AG10803 (cell line): Measurements from ENCODE around the gene DSE.

Source experiments
- DNase-seq: peaks from one replicate; pipeline ENCODE4 v3.0.0; 2010; ENCODE audit warnings: low read depth
- H3K4me3 ChIP-seq: 2 replicates; pipeline ENCODE4 v1.5.1; 2011; ENCODE audit warnings: mild to moderate bottlenecking, low read length, control low read depth
- TF ChIP-seq, protein P1 (sequence below): conservative IDR thresholded peaks from 2 replicates; pipeline ENCODE4 v1.5.1; 2011; ENCODE audit warnings: mild to moderate bottlenecking, low read length, control low read depth, inconsistent platforms

Gene DSE

DNA sequence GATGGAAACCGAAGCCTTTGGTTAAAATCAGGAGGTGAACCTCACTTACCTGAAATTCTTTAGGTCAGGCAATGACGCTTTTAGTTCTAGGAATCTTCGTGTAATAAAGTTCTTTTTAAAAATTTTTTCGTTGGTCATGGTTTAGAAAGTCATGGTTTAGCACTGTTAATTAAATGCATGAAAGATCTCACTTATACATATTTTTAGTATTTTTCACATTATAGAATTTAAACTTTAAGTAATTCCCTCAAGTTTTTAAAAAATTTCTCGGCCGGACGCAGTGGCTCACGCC, 1.1 kb downstream of the DSE start:
- peak overlapping the region; percentile 89 for H3K4me3 ChIP-seq
- no peak for DNase-seq
- TF ChIP-seq, protein P1, sequence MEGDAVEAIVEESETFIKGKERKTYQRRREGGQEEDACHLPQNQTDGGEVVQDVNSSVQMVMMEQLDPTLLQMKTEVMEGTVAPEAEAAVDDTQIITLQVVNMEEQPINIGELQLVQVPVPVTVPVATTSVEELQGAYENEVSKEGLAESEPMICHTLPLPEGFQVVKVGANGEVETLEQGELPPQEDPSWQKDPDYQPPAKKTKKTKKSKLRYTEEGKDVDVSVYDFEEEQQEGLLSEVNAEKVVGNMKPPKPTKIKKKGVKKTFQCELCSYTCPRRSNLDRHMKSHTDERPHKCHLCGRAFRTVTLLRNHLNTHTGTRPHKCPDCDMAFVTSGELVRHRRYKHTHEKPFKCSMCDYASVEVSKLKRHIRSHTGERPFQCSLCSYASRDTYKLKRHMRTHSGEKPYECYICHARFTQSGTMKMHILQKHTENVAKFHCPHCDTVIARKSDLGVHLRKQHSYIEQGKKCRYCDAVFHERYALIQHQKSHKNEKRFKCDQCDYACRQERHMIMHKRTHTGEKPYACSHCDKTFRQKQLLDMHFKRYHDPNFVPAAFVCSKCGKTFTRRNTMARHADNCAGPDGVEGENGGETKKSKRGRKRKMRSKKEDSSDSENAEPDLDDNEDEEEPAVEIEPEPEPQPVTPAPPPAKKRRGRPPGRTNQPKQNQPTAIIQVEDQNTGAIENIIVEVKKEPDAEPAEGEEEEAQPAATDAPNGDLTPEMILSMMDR, result no peak

DNA sequence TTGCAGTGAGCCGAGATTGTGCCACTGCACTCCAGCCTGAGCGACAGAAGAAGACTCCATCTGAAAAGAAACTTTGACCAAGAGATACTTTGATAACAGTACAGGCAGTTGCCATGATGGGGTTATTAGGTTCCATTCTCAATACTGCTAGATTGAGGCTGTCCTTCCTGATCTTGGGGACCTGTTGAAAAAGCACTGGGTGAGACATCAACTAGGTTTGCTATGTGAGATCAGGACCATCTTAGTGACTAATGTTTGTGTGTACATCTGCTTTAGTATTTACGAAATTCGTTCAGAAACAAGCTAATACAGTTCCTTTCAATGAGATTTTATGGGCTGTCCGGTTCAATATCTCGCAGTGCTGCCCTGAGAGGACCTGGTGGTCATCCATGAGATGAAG, 2.6 kb downstream of the DSE start:
- no peak for DNase-seq
- H3K4me3 ChIP-seq, result no peak overlapping the region
- TF ChIP-seq, protein P1, result no peak

DNA sequence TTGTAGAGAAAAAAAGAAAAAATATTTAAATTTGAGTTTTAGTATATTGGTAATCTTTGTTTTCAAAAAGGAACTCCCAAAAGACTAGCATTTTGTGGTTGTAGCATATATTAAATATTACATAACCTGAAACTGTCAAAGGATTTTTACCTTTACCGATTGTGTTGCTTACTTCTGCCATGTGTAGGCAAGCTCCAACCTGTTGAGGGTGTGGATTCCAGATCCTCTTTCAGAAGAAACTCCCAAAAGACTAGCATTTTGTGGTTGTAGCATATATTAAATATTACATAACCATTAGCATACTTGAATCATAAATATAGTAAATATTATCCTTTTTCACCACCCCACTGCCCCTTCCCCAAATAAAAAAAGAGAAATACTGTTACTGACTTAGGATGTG, 3.2 kb downstream of the DSE start:
- no peak for DNase-seq
- no peak overlapping the region for H3K4me3 ChIP-seq
- TF ChIP-seq, protein P1, result no peak

DNA sequence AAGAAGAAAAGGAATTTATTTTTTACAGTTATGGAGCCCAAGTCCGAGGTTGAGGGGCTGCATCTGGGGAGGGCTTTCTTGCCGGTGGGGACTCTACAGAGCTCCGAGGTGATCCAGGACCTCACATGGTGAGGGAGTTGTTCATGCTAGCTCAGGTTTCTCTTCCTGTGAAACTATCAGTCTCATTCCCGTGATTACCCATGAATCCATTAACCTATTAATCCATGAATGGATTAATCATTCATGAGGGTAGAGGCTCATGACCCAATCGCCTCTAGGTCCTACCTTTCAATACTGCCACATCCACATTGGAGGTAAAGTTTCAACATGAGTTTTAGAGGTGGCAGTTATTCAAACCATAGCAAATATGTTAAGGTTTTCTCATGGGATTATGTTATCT, 3.8 kb downstream of the DSE start:
- TF ChIP-seq, protein P1, result no peak
- no peak for DNase-seq
- no peak overlapping the region for H3K4me3 ChIP-seq

DNA sequence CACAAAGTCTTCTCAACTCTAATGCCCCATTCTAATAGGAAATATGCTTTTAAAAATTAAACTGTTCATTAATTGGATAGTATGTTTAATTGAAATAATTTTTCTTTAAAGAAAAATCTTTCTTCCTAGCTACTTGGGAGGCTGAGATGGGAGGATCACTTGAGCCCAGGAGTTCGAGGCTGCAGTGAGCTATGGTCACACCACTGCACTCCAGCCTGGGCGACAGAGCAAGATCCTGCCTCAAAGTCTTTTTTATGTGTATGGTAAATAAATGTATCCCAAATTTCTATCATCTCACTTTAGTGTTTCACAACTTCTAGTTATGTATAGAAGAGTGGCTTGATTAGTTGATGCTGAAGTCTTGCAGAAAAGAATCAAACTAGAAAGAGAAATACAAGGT, 4.5 kb downstream of the DSE start:
- TF ChIP-seq, protein P1, result no peak
- DNase-seq, result no peak
- no peak overlapping the region for H3K4me3 ChIP-seq

DNA sequence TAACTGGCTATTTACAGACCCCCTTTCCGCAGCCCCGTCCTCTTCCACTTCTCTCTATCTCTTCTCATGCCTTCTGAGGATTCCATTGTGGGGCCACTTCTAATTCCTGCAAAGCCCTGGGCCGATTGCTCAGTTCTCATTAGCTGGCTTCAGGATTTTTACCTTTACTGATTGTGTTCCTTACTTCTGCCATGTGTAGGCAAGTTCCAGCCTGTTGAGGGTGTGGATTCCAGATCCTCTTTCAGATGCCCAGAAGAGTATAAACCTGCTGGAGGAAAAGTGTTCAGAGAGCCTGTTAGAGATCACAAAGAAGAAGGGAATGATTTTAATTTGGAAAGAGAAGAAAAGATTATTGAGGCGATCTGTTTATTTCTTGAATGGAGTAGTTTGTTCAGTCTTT, 5.4 kb downstream of the DSE start:
- DNase-seq, result no peak
- H3K4me3 ChIP-seq, result no peak overlapping the region
- TF ChIP-seq, protein P1, result no peak

DNA sequence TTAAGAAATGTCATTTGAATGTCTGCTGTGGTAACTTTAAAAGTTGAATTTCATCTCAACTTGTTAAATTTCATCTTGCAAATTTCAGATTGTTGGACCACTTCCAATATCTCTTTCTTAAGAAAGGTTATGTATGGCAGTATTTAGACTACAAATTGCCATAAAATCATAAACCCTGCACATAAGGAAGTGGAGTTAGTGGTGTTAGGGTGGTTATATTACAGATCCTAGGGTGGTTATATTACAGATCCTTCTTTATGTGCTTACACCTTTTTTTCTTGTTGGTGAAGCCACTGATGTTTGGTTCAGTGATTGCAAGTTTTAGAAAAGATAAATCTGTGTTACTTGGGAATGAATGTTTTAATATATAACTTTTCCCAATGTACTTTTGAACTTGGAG, 9.0 kb downstream of the DSE start:
- TF ChIP-seq, protein P1, result no peak
- H3K4me3 ChIP-seq, result no peak overlapping the region
- DNase-seq, result no peak
